Measurements from ENCODE around the gene ADGRL2. TPM values are rescaled to one million over a fixed set of nuclear protein-coding genes. Genes with fewer than 3 reads are reported as not detected.

ADGRL2 gene
- total RNA-seq, 4 donors from 2014 or later, result 6.1 to 48.7 (median 16.2) TPM

- H3K4me3 ChIP-seq, result no peak overlapping the region
- no peaks in the 10 kb centered on the region for H3K27me3 ChIP-seq
- no peaks in the 10 kb centered on the region for H3K9me3 ChIP-seq
- H3K36me3 ChIP-seq, result no peaks in the 10 kb centered on the region
- no peaks in the 10 kb centered on the region for H3K4me1 ChIP-seq
- no peak overlapping the region for H3K27ac ChIP-seq
- TF ChIP-seq CTCF (IDR thresholded peaks at IDR 0.05) (no peak), POLR2A (IDR thresholded peaks at IDR 0.05) (no peak)
- no peak for DNase-seq
These were observed 234.1 kb downstream of the ADGRL2 start for GRCh38 chr1:82034812-82035211.
